H1 (cell line): ENCODE data around the gene NUP210. TPM values are rescaled to one million over a fixed set of nuclear protein-coding genes. Genes with fewer than 3 reads are reported as not detected.
"Not testable (repeated sequence)": the region's sequence is repeated elsewhere in the genome, so short reads cannot be mapped to it uniquely, and the experiment has no call there.

Experiments
- CTCF ChIA-PET: fragments of 300-600 bp; sonication (Branson Sonifier 250); formaldehyde crosslinking; loops from one replicate; lab custom pipeline; 2021; ENCODE audit not compliant: partially characterized antibody; lab: Charles Lee
- POLR2A ChIA-PET: fragments of 300-600 bp; sonication (Branson Sonifier 250); formaldehyde crosslinking; loops from one replicate; lab custom pipeline; 2021; ENCODE audit warnings: inconsistent platforms; ENCODE audit not compliant: partially characterized antibody; lab: Charles Lee
- DNase-seq, 2 experiments: peaks; one replicate each; pipeline versions ENCODE4 v3.0.0 to v3.0.0-alpha.2; 2010 to 2022; ENCODE audit warnings: low spot score in 2 of 2, low read depth in 1 of 2, mixed read lengths in 1 of 2
- FAIRE-seq: peaks from 2 replicates; lab custom pipeline; 2011; peaks lifted over from hg19 to GRCh38; lab: Jason Lieb, UNC
- H2AFZ ChIP-seq: 2 replicates; pipeline ENCODE4 v1.8.1; 2012; ENCODE audit warnings: low read length, inconsistent platforms
- H2AK5ac ChIP-seq: 2 replicates; pipeline ENCODE4 v1.6.1; 2013; ENCODE audit warnings: low read depth, low read length
- H2BK120ac ChIP-seq: replicated peaks from 2 replicates; pipeline ENCODE3; 2013; ENCODE audit warnings: low read depth, low read length, inconsistent platforms
- H2BK12ac ChIP-seq: 2 replicates; pipeline ENCODE4 v1.6.1; 2013; ENCODE audit warnings: low read depth, low read length
- H2BK15ac ChIP-seq: 2 replicates; pipeline ENCODE4 v1.6.1; 2013; ENCODE audit warnings: low read length
- H2BK20ac ChIP-seq: 2 replicates; pipeline ENCODE4 v1.6.1; 2013; ENCODE audit warnings: low read length
- H2BK5ac ChIP-seq: 2 replicates; pipeline ENCODE4 v1.6.1; 2013; ENCODE audit warnings: low read depth, low read length
- H3K14ac ChIP-seq: 2 replicates; pipeline ENCODE4 v1.6.1; 2013; ENCODE audit warnings: inconsistent platforms; ENCODE audit not compliant: insufficient read length
- H3K18ac ChIP-seq: 2 replicates; pipeline ENCODE4 v1.6.1; 2013; ENCODE audit warnings: low read length; ENCODE audit errors: extremely low read depth
- H3K23ac ChIP-seq: 2 replicates; pipeline ENCODE4 v1.6.1; 2013; ENCODE audit warnings: inconsistent platforms; ENCODE audit not compliant: insufficient read length
- H3K23me2 ChIP-seq: 2 replicates; pipeline ENCODE4 v1.6.1; 2013; ENCODE audit warnings: low read depth, low read length
- H3K27ac ChIP-seq: 2 replicates; pipeline ENCODE4 v1.6.1; 2011; ENCODE audit warnings: low read depth, low read length, inconsistent platforms
- H3K27me3 ChIP-seq, 4 experiments: replicated peaks in 1 of 4; 1 replicate in 1 of 4; 2 replicates in 3 of 4; pipeline versions ENCODE4 v1.6.1 to v1.8.1; 2011 to 2013; ENCODE audit warnings: low read length in 3 of 4, mild to moderate bottlenecking in 3 of 4, inconsistent platforms in 2 of 4, mixed read lengths in 2 of 4, moderate library complexity in 1 of 4; ENCODE audit not compliant: control insufficient read depth in 3 of 4, insufficient read depth in 3 of 4; ENCODE audit errors: extremely low read depth in 1 of 4
- H3K36me3 ChIP-seq, 4 experiments: 2 replicates each; pipeline versions ENCODE4 v1.6.1 to v1.8.1; 2011 to 2013; ENCODE audit warnings: mild to moderate bottlenecking in 4 of 4, low read length in 3 of 4, moderate library complexity in 2 of 4, control low read depth in 1 of 4, inconsistent platforms in 1 of 4; ENCODE audit not compliant: insufficient read depth in 4 of 4, control insufficient read depth in 2 of 4
- H3K4ac ChIP-seq: replicated peaks from 2 replicates; pipeline ENCODE3; 2013; ENCODE audit warnings: low read length, low read depth, mixed read lengths, inconsistent platforms; ENCODE audit not compliant: insufficient read length
- H3K4me1 ChIP-seq, 4 experiments: replicated peaks in 1 of 4; 1 replicate in 1 of 4; 2 replicates in 3 of 4; pipeline versions ENCODE4 v1.6.1 to v1.8.1; 2011 to 2013; ENCODE audit warnings: low read length in 3 of 4, inconsistent platforms in 2 of 4, mixed read lengths in 1 of 4; ENCODE audit not compliant: insufficient read depth in 4 of 4, control insufficient read depth in 3 of 4
- H3K4me2 ChIP-seq, 2 experiments: 2 replicates each; pipeline versions ENCODE4 v1.6.1 to v1.8.1; 2011 to 2013; ENCODE audit warnings: low read depth in 2 of 2, low read length in 2 of 2, control low read depth in 1 of 2, inconsistent platforms in 1 of 2, mild to moderate bottlenecking in 1 of 2; ENCODE audit not compliant: insufficient read depth in 1 of 2
- H3K4me3 ChIP-seq, 4 experiments: fragments of 200-600, 300-600 bp in 1 of 4; sonication (generic), shearing (Covaris generic), sonication (Bioruptor Twin) in 1 of 4; 2 replicates each; pipeline versions ENCODE4 v1.5.1 to v1.8.1; 2011 to 2016; ENCODE audit warnings: low read length in 4 of 4, low read depth in 3 of 4, control low read depth in 2 of 4, inconsistent platforms in 2 of 4, mild to moderate bottlenecking in 2 of 4, mixed read lengths in 1 of 4, moderate library complexity in 1 of 4; ENCODE audit not compliant: insufficient read depth in 2 of 4; ENCODE audit errors: extremely low read depth in 1 of 4
- H3K56ac ChIP-seq: replicated peaks from 2 replicates; pipeline ENCODE3; 2013; ENCODE audit warnings: low read depth, mild to moderate bottlenecking, mixed read lengths, low read length, inconsistent platforms; ENCODE audit not compliant: insufficient read length
- H3K79me1 ChIP-seq: 2 replicates; pipeline ENCODE4 v1.6.1; 2013; ENCODE audit warnings: low read depth, low read length, control low read depth
- H3K79me2 ChIP-seq, 2 experiments: 2 replicates each; pipeline versions ENCODE4 v1.6.1 to v1.8.1; 2012 to 2013; ENCODE audit warnings: low read length in 2 of 2, mild to moderate bottlenecking in 2 of 2, inconsistent platforms in 1 of 2; ENCODE audit not compliant: insufficient read depth in 2 of 2, control insufficient read depth in 1 of 2
- H3K9ac ChIP-seq, 4 experiments: replicated peaks in 1 of 4; 1 replicate in 1 of 4; 2 replicates in 3 of 4; pipeline versions ENCODE4 v1.6.1 to v1.8.1; 2011 to 2013; ENCODE audit warnings: low read depth in 3 of 4, low read length in 3 of 4, control low read depth in 2 of 4, mild to moderate bottlenecking in 2 of 4, moderate library complexity in 2 of 4, inconsistent platforms in 1 of 4; ENCODE audit errors: extremely low read depth in 1 of 4
- H3K9me3 ChIP-seq, 2 experiments: 2 replicates each; pipeline versions ENCODE4 v1.6.1 to v1.8.1; 2012 to 2013; ENCODE audit warnings: mild to moderate bottlenecking in 2 of 2, moderate library complexity in 2 of 2, control low read depth in 1 of 2, inconsistent platforms in 1 of 2, low read depth in 1 of 2, low read length in 1 of 2, mixed read lengths in 1 of 2; ENCODE audit not compliant: insufficient read depth in 2 of 2
- H4K20me1 ChIP-seq, 2 experiments: replicated peaks in 1 of 2; 2 replicates each; pipeline versions ENCODE3 to v1.8.1; 2011 to 2013; ENCODE audit warnings: inconsistent platforms in 2 of 2, low read length in 2 of 2, mild to moderate bottlenecking in 1 of 2; ENCODE audit not compliant: insufficient read depth in 2 of 2, control insufficient read depth in 1 of 2
- H4K5ac ChIP-seq: 2 replicates; pipeline ENCODE4 v1.6.1; 2013; ENCODE audit warnings: low read length, low read depth, mixed read lengths, inconsistent platforms; ENCODE audit not compliant: insufficient read length
- H4K8ac ChIP-seq: 2 replicates; pipeline ENCODE4 v1.8.0; 2013; ENCODE audit warnings: mild to moderate bottlenecking, moderate library complexity, low read length, inconsistent platforms; ENCODE audit not compliant: insufficient read depth; ENCODE audit errors: extremely low read depth
- H4K91ac ChIP-seq: replicated peaks from 2 replicates; pipeline ENCODE3; 2013; ENCODE audit warnings: low read length, mixed read lengths, inconsistent platforms; ENCODE audit not compliant: insufficient read length
- ATF2 ChIP-seq: IDR thresholded peaks from 2 replicates; pipeline ENCODE4 v1.6.1; 2012; ENCODE audit warnings: low read length, inconsistent platforms
- POU5F1 ChIP-seq: IDR thresholded peaks from 2 replicates; pipeline ENCODE4 v1.6.1; 2011; ENCODE audit warnings: low read depth, mild to moderate bottlenecking, low read length, moderate library complexity
- RAD21 ChIP-seq, 2 experiments: IDR thresholded peaks in 1 of 2; conservative IDR thresholded peaks in 1 of 2; 2 replicates each; pipeline ENCODE4 v1.6.1; 2011; ENCODE audit warnings: low read depth in 2 of 2, low read length in 2 of 2, improper control_type of control experiment in 1 of 2, inconsistent platforms in 1 of 2, mild to moderate bottlenecking in 1 of 2, moderate library complexity in 1 of 2
- RBBP5 ChIP-seq: IDR thresholded peaks from 2 replicates; pipeline ENCODE4 v1.7.1; 2012; ENCODE audit warnings: low read depth, mild to moderate bottlenecking, inconsistent platforms, low read length, moderate library complexity, borderline replicate concordance
- SIRT6 ChIP-seq: IDR thresholded peaks from one replicate; pipeline ENCODE4 v1.7.1; 2012; ENCODE audit warnings: low read length, inconsistent platforms
- SUZ12 ChIP-seq: fragments of 200-600 bp; sonication (generic); IDR thresholded peaks from 2 replicates; pipeline ENCODE4 v1.6.1; 2012; ENCODE audit warnings: mild to moderate bottlenecking, inconsistent platforms, low read length, moderate library complexity, mixed read lengths
- WGBS, 2 experiments: shearing (Covaris generic) in 1 of 2; methylation state at CpG; one replicate each; pipeline versions ENCODE4 v1.1.6 to v1.1.7; 2013 to 2015; ENCODE audit warnings: low lambda C conversion rate in 2 of 2, mixed read lengths in 2 of 2, inconsistent platforms in 1 of 2, low coverage in 1 of 2, missing lambda C conversion rate in 1 of 2; ENCODE audit not compliant: insufficient replicate concordance in 2 of 2, insufficient coverage in 1 of 2, insufficient read length in 1 of 2; ENCODE audit errors: extremely low coverage in 1 of 2, missing lambda C conversion rate in 1 of 2; 5-methylcytosine and 5-hydroxymethylcytosine counted together
- polyA plus RNA-seq, 7 experiments: library from polyadenylated mRNA; depleted of rRNA in 3 of 7; stranded (reverse) in 5 of 7; unstranded in 2 of 7; fragments of >200 nt in 5 of 7; fragments of 200-250 nt in 2 of 7; gene quantifications; 1 replicate in 5 of 7; 2 replicates in 1 of 7; 4 replicates in 1 of 7; pipeline versions ENCODE4 v1.2.1 to v1.2.3, GENCODE V29; 2011 to 2013; ENCODE audit warnings: missing spikeins in 2 of 7, mixed read lengths in 2 of 7
- total RNA-seq: library from RNA; stranded (reverse); fragmentation: NEBNext Ultra II Directional; extraction: Animal tissue kit (Norgen Biotek cat#: 25700); gene quantifications from 2 replicates; pipeline ENCODE4 v1.2.1, GENCODE V29; 2021

Gene NUP210
- total and polyA plus RNA-seq, 2 of the 8 experiments (the other 6 are each of a cell fraction or from before 2014, with no cell fraction given) = 51.0 to 53.7 TPM

GRCh38 chr3:13440204-13440817 lies 20.2 kb upstream of the NUP210 start (continued):
- TF ChIP-seq RBBP5 = no peak
- no peak for TF ChIP-seq SIRT6
- TF ChIP-seq ATF2 = no peak
- TF ChIP-seq POU5F1 = no peak
- TF ChIP-seq SUZ12 = no peak
- TF ChIP-seq RAD21 (IDR thresholded peaks at IDR 0.05 in 1 of 2, conservative IDR thresholded peaks at IDR 0.05 in 1 of 2; ENCODE audit: low read depth in 2 of 2, low read length in 2 of 2) = no peak

DNA sequence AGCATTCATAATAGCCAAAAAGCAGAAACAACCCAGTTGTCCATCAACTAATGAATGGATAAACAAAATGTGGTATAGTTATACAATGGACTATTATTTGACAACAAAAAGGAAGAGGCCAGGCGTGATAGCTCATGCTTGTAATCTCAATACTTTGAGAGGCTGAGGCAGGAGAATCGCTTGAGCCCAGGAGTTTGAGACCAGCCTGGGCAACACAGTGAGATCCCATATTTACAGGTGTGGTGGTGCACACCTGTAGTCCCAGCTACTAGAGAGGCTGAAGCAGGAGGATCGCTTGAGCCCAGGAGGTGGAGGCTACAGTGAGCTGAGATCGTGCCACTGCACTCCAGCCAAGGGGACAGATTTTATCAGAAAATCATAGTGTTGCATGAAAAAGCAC lies 16.1 kb upstream of the NUP210 start:
- not testable (repeated sequence) for H3K4me1 ChIP-seq, H3K9ac ChIP-seq, H2AFZ ChIP-seq, H2BK120ac ChIP-seq, H3K79me1 ChIP-seq, H3K14ac ChIP-seq, H2BK15ac ChIP-seq, H2BK12ac ChIP-seq, H4K8ac ChIP-seq, H3K9me3 ChIP-seq, H3K4ac ChIP-seq, H4K91ac ChIP-seq, H2BK20ac ChIP-seq, H3K27ac ChIP-seq, H2BK5ac ChIP-seq, H3K23ac ChIP-seq, H3K56ac ChIP-seq, FAIRE-seq, H3K4me2 ChIP-seq, H2AK5ac ChIP-seq, H3K27me3 ChIP-seq, H4K20me1 ChIP-seq, H4K5ac ChIP-seq, H3K36me3 ChIP-seq, H3K18ac ChIP-seq, H3K79me2 ChIP-seq, H3K23me2 ChIP-seq, DNase-seq, H3K4me3 ChIP-seq
- 83% methylated on average over 4 of the region's 4 CpGs; no CpG with 5 or more reads in 1 of the 2 experiments for WGBS, 2 experiments
- ChIA-PET POLR2A (interaction anchor here (1.4 kb wide), 1 partner anchor 11 kb away, joined by 3 read pairs; no protein-coding TSS in a partner anchor), CTCF (interaction anchor here (1.4 kb wide), 1 partner anchor 27 kb away, joined by 4 read pairs; no protein-coding TSS in a partner anchor)
